Ureter (tissue), 1 donor: ENCODE data around the gene TBC1D4. TPM values are rescaled to one million over a fixed set of nuclear protein-coding genes. Genes with fewer than 3 reads are reported as not detected.
"Not testable (repeated sequence)": the region's sequence is repeated elsewhere in the genome, so short reads cannot be mapped to it uniquely, and the experiment has no call there.

Source experiments
- DNase-seq: peaks from one replicate; pipeline ENCODE4 v3.0.0-alpha.2; 2020; ENCODE audit warnings: low spot score
- total RNA-seq: library from RNA; stranded (reverse); gene quantifications from one replicate; pipeline ENCODE4 v1.2.4, GENCODE V29; 2023
- donor health status: DM: yes; HTN: yes; CAD: no.

Gene TBC1D4
- total RNA-seq, 1 donor from 2014 or later, result 28.3 TPM

DNA sequence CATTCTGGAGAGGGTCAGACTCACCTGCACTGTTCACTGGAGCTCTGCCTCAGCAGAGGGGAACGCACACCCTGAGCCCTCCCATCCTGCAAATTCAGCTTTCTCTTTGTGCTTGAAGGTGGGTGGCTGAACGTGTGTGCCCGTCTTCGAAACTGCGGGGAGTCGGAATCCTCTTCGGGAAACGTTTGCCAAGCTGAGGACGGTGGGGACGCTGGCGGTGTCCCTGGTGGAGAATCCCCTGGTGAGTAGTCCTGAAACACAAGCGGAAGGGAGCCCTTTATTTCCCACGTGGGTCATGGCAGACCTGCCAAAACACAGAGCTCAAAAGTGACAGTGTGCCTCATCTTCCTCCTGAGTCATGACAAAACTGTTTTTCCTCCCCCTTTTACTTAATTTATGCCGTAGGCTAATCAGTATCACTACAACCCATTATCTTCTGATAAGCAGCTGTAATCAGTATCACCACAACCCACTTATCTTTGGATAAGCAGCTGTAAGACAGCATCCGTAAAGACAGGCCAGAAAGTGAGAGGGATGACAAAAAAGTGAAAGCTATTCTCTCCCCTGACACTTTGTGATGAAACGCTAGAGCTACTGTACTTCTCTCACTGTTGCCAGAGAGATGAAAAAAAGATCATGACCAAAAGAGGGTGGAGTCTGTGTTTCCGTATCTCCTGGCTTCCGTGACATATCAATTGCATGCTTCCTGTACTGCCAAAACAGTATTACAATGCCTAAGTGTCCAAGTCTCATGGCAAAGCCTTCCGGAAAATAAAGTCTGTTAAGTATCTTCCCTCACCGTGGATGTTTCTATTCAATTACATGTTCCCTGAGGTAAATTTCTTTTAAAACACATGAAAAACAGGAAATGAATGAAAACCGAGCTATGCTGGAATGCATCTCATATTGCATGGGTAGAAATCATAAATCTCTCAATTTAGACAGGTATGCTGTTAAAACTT lies 155.5 kb downstream of the TBC1D4 start:
- no peak for DNase-seq

DNA sequence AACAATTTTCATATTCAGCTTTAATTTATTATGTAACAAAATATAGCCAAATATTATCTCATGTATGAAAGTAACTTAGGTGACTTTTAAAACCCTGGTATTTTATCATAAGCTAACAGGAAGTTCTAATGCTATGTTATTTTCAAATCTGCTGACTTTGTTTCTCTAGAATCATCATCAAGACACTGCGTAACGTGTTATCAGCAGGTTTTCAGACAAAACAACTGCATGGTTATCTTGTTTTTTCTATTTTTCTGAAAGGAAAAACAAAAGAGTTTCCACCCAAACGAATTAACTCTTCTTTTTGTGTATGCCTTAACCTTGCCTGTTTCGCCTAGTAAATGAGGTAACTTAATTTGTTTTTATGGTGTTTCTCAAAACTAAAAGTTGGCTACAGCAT lies 156.3 kb downstream of the TBC1D4 start:
- no peak for DNase-seq

DNA sequence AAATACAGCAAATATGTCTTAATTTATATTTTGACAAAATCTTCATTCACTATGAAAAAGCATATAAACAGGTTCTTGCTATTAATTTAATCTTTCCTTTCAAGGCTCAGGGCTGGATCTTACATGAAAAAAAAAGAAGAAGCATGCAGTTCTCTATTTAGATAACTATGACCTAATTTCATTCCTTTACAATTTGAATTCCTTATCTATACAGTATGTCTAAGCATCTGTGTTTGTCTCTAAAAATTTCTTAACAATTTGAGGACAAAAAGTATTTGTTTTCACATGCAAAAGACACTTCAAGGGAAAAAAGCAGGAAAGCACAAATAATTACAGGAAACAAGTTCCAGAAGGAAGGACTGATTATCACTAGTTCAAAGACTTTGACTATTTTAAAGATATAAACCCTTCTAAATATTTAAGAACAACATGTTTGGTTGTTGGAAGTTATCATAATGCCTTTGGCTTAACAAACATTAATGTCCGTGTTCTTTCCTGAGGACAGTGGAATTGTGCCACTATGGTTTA lies 157.5 kb downstream of the TBC1D4 start:
- DNase-seq, result no peak

DNA sequence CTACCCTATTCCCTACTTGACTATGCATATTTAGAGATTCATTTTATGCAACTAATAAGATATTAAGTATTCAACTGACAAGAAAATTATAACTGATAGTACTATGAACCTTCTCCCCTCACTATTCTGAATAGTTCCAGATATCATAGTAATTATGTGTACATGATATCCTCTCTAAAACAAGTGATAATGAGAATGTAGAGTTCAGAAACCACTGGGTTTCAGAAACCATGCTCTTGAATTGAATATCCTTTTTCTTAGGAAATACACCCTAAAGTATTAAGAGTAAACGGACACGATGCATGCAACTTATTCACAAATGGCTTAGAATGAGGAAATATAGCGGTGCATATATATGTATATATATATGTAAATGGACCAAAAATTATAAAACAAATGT lies 160.9 kb downstream of the TBC1D4 start:
- DNase-seq, result no peak

DNA sequence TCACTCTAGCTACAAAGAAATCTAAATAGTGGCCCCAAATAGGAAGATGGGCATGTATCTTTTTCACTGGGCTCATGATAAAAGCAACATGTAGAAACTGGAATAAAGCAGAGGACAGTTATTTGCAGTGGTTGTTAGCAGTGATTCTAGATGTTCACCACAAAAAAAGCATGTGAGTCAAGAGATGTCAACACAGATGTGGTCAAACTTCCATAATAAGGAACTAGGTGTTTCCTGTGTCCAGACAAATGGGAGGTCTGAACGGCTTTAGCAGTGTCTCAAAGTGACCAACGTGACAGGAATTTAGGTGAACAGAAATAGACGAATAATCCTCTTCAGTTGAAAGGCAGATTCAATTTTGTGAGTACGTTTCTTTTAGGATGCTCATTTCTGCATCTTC lies 162.7 kb downstream of the TBC1D4 start:
- no peak for DNase-seq

DNA sequence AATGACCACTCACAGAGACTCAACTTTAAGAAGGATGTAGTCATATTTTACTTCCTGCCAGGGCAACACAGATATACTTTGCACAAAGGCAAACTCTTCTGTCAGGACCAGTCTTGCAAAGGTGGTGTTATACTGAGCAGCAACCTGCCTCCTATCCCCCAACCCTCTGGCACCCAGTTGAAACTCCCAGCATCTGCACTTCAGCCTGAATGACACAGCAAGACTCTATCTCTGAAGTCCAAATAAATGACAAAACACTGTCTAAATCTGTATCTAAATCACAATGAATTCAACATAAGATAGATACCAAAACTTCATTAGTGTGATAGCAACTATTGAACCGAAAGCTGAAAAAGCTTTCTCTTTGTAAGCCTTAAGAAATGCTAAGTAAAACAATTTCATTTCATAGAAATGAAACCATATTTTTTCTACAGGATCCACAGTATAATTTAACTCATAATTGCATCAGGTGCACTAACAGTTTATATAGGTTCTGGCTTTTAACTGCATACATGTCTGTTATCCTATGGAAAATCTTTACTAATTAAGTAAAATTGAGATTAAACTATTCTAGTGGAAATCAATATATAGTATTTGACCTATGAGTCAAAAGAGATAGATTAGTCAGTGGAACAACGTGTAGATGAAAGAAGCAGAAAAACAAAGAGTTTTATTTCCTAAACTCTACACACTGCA lies 163.7 kb downstream of the TBC1D4 start:
- no peak for DNase-seq

DNA sequence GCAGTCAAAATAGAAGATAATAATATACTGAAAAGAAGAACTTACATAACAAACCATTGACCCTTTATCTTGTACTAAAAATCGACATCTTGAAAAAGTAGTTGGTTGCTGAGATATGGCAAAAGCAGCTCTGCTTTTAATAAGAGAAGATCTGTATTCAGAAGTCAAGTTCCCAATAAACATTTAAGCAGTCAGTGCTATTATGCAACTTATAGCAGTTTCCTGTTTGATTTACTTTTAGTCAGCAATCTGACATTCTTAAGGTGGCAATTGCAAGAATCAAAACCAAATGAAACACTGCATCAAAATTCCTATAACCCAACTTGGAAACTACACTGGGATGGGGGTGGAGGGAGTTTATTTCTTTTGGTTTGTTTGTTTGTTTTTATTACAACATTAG lies 165.5 kb downstream of the TBC1D4 start:
- DNase-seq, result no peak

DNA sequence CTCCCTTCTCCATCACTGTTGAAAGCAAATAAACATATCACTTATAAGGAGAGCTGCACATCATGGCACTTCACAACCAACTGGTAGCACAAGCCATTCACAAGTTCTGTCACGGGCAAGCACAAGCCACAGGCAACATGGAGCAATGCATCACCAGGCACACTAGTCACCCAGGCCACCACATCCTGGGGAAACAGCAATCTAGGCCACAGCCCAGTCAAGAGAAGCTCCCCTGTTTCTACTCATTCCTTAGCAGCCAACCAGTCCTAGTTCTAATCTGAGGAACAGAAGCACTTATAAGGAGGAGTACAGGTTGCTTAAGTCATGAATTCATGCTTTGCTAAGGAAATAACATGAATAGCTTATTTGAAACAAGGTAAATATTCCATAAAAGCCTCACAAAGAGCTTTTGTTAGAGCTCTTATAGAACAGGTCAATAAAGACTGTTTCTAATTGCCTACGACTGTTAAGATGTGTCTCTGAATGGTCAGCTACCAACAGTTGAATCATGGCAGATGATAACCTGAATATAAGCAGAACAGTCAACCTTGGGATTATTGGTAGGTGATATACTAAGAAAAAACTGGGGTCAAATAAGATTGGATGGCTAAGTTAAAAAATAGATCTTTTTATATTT lies 169.0 kb downstream of the TBC1D4 start:
- DNase-seq, result no peak

DNA sequence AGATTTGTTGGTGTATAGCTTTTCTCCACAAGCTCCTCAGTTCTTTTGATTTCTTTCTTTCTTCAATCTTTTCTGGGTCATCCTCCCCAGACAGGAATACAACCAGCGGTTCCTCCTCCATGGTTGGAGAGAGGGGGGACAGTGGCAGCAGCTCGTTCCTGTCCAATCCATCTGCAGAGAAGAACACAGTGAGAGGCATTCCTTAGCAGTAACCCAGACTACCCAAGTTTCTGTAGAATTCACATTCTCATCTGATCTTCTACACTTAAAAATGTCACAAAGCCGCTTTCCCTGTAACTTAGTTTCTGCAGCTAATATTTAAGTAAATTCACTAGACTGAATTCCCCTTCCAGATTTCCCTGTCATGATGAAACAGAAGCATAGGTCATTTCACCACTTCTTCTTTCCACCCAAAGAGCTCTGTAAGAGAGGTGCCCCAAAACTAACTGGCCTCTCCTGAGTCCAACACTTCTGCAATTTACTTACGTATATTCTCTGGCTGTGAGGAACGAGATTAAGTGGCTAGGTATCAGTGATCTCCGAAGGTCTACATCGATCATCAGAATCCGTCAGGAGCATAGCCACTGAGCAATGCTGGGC lies 171.9 kb downstream of the TBC1D4 start:
- DNase-seq, result no peak

DNA sequence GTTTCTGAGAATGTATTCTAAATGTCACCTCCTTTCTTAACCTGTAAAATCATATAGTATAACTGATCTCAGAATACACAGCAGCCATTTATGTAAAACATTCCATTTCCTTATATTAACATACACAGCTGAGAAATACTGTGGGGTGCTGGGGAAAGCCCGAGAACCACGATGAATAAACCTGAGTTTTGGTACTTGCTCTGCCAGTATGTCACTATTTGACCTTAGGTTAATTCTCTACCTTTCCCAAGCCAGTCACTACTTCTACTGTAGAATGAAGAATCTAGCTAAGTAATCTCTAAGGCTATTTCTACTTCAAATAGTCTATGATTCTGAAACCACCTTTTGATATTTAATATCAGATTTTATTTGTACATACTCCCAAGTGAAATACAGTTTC lies 173.7 kb downstream of the TBC1D4 start:
- no peak for DNase-seq

DNA sequence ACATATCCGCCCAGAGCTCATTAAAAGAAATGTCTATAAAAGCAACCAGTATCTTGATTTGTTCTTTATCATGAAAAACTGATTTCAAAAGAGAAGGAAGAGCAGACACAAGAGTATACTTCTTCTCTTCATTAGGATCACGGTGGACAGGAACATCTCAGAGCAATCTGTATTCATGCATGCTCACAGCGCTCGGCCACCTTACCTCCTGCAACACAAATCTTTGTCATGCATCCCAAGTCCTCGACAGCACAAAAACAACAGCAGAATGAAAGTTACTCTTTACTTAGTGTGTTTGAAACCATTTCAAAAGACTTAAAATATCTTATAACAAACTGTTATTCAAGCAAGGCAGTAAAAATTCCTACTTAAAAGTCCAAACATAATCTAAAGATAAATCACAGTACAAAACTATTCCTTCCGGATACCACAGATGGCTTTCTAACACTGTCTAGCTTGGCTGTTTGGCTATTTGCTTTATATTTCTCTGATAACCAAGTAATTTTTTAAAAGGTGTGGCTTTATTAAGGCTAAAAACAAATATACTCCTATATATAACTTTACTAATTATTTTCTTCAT lies 174.5 kb downstream of the TBC1D4 start:
- DNase-seq, result no peak

DNA sequence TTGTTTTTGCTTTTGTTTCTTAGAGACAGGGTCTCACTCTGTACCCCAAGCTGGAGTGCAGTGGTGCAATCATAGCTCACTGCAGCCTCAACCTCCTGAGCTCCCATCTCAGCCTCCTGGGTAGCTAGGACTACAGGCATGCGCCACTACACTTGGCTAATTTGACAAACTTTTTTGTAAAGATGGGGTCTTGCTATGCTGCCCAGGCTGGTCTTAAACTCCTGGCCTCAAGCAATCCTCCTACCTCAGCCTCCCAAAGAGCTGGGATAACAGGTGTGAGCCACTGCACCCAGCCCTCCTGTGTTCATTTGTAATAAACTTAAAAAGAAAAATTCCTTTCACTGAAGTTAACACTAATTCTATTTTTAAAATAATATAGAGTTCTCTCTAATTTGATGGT lies 175.0 kb downstream of the TBC1D4 start:
- not testable (repeated sequence) for DNase-seq

DNA sequence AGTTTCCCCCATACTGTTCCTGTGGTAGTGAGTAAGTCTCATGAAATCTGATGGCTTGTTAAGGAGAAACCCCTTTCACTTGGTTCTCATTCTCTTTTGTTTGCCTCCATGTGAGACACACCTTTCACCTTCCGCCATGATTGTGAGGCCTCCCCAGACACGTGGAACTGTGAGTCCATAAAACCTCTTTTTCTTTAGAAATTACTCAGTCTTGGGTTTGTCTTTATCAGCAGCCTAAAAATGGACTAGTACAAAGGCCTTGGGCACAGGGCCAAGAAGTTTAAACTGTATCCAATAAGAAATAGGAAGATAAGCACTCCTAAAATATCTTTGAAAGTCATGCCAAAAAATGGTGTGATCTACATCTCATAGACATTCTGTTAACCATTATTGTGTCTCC lies 176.9 kb downstream of the TBC1D4 start:
- no peak for DNase-seq

DNA sequence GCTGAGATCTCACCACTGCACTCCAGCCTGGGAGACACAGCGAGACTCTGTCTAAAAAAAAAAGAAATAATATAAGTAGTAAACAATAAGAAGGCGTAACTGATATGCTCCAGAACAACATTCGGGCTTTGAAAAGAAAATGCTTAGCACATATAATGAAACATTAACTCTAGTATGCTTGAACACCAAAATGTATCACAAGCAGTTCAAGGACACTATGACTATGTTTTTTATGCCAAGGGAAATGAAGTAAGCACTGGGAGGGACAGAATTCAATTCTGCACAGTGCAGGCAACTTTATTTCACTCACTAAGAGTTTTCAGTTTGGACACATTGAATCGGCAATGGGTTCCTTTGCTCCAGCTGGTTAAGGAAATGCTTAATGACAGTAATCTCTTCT lies 178.7 kb downstream of the TBC1D4 start:
- DNase-seq, result no peak

DNA sequence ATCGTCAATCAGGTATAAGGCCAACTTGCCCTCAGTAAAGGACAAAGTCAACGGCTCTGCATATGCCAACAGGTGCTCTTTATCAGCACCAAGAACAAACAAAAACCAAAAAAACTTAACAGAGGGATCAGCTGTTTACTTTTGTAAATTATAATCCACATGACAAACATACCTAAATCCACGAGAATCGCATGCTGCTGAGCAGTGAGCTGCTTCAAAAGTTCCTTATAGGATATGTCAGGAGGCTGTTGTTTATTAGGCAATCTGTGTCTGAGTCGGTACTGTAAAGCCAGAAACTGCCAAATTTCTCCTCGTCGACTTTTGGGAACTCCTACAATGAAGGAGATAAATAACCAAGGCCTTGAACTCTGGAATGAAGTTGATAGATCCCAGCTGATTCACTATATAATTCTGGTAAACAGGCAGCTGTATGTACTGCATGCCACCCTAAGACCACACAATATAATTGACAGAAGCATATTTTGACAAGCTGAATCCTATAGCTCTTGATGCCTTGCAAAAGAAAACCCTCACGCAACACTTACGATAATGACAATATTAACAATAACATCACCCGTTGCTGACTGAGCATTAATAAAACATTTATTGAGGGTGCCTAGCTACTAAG lies 179.8 kb downstream of the TBC1D4 start:
- DNase-seq, result no peak

DNA sequence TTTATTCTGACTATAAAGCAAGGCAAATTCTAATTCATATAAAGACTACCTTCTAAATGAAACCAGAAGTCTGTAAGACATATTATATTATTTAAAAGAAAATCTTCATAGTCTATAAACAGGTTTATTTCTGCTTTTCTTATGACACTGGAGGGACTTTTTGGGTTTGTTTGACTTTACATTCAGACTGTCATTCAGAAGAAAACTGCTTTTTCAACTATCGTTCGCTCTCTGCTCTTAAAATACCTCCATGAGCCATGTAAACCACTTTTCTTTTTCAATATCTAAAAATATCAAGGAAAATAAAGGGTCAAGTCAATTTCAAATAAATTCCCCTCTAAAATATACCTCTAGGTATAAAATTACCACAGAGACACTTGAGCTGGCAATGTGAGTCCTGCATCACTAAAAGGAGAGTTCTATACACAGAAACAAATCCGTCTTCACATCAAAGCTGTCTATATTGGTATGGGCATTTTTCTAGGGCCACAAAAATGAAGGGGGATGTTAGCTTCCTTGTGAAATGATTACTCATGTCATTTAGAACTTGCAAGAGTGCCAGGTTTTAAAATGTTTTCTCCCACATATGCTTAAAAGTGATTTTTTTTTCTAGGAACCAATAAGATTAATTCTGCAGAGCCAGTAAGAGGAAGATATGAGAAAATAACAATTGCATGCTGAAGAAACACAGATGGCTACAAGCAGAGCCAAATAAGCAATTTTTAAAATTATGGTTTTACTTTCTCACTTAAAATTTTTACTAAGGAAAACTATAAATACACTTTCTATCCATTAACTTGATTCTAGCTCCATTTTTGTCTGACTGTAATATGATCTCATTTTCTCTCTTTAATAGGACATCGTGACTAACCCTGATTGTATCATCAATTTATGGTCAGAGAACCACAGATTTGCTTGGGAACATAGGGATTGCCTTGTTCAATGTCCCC lies 181.8 kb downstream of the TBC1D4 start:
- DNase-seq, result no peak

DNA sequence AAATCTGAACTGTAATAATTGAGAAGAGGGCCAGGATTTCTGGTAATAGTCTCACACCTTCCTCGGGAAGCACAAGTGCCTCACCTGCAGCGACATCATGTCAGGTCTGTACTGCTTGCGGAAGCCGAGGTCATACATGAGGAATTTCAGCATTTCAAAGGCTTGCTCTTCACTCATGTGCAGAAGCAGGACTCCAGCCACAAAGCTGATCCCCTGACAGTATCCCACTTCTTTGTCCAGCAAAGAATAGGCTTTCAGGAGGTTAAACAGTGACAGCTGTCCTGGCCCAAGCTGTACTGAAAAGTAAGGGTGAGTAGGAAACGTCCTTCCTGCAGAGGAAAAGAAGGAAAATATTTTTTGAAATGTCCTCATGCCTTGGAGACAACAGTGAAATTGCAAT lies 182.7 kb downstream of the TBC1D4 start:
- no peak for DNase-seq

DNA sequence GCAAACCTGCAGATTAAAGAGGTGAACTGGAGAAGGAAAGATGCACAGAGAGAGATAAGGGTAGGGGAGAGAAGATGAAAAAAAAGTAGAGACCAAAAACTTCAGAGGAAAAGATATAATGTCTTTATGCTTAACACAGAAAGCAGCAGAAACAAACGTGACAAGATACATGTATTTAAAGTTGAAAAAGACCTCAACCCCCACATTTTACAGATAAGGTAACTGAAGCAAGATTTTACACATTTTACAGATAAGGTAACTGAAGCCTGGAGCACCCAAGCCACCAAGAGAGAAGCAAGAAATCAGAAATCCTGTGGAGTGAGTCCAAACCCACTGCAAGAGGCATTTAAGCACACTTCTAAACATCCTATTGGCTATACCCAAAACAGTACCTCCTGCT lies 185.3 kb downstream of the TBC1D4 start:
- no peak for DNase-seq

DNA sequence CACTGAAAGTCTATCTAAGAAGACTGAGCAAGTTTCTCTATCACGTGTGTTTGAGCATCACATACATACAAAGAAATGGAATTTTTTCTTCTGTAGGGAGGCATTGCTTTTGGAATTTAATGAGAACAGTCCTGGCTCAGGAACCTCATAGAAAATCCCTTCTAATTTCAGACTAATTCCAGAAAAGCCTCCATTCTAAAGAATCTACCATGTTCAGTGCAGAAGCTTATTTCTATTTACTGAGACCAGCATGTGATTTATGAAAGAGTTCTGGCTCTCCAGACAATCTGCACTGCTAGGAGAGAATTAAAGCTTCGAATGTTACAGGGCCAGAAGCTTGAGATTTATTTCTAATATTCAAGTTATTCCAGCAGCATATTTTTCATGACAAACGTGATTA lies 186.8 kb downstream of the TBC1D4 start:
- no peak for DNase-seq

DNA sequence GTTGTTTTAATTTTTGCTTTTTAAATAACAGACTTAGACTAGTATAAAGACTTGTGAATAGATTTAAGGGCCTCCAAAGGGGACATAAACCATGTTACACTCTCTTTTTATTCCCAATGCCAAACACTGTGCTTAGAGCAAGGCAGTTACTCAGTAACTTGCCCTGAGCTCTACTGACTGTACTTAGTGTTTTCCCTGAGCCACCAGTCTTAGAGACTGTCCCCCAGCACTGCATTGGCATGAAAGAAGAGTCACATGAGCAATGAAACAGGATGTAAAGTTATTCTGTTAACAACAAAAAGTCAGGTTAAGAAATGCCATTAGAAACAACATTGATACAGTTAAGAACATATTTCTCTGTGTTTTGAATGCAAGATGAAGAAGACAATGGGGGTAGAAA lies 187.9 kb downstream of the TBC1D4 start:
- DNase-seq, result no peak
